ENCODE measurements around the gene MTMR12. TPM values are rescaled to one million over a fixed set of nuclear protein-coding genes. Genes with fewer than 3 reads are reported as not detected.

MTMR12 gene
- total and polyA plus RNA-seq, 2 donors (not counting 1 experiment from before 2014, with no cell fraction given) = 18.5 to 18.6 TPM

DNA sequence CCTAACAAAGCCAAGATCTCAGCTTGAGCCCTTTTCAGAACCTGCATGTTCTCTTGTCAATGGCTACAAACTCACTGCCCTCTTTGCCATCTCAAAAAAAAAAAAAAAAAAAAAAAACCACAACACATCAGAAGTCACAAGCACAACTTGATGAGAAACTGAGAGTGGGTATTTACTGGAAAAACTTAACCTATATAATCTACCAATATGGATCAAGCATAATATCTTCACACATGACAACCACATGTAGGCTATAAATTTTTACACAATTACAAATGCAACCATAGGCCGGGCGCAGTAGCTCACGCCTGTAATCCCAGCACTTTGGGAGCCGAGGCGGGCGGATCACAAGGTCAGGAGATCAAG, 9.0 kb downstream of the MTMR12 start:
- H3K36me3 ChIP-seq (ENCODE audit: control insufficient read depth, insufficient read depth, low read length) = no peaks in the 10 kb centered on the region
- no peak for TF ChIP-seq EZH2 (IDR thresholded peaks at IDR 0.05; ENCODE audit: low read length, missing control alignments)
- TF ChIP-seq, protein P1, sequence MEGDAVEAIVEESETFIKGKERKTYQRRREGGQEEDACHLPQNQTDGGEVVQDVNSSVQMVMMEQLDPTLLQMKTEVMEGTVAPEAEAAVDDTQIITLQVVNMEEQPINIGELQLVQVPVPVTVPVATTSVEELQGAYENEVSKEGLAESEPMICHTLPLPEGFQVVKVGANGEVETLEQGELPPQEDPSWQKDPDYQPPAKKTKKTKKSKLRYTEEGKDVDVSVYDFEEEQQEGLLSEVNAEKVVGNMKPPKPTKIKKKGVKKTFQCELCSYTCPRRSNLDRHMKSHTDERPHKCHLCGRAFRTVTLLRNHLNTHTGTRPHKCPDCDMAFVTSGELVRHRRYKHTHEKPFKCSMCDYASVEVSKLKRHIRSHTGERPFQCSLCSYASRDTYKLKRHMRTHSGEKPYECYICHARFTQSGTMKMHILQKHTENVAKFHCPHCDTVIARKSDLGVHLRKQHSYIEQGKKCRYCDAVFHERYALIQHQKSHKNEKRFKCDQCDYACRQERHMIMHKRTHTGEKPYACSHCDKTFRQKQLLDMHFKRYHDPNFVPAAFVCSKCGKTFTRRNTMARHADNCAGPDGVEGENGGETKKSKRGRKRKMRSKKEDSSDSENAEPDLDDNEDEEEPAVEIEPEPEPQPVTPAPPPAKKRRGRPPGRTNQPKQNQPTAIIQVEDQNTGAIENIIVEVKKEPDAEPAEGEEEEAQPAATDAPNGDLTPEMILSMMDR (conservative IDR thresholded peaks at IDR 0.05 in 1 of 2, IDR thresholded peaks at IDR 0.05 in 1 of 2; ENCODE audit: low read depth in 1 of 2, low read length in 2 of 2) = no peak
- H3K9me3 ChIP-seq (ENCODE audit: control insufficient read depth, insufficient read depth, low read depth, low read length) = no peaks in the 10 kb centered on the region
- H3K4me1 ChIP-seq (ENCODE audit: control insufficient read depth, extremely low read depth, insufficient read depth, low read length) = no peaks in the 10 kb centered on the region
- H3K4me3 ChIP-seq (replicated peaks in 1 of 4; ENCODE audit: control extremely low read depth in 1 of 4, insufficient read depth in 1 of 4, low read depth in 3 of 4, low read length in 4 of 4) = no peak overlapping the region
- H3K9ac ChIP-seq (ENCODE audit: insufficient read depth, low read length) = no peak overlapping the region
- no peak for DNase-seq (ENCODE audit: low read depth in 2 of 2)
- no peak overlapping the region for H2AFZ ChIP-seq (ENCODE audit: low read length)
- H3K27me3 ChIP-seq (ENCODE audit: control insufficient read depth, insufficient read depth, low read length) = no peaks in the 10 kb centered on the region
- H3K4me2 ChIP-seq (ENCODE audit: extremely low read depth, insufficient read depth, low read length) = no peak overlapping the region
- H3K27ac ChIP-seq (ENCODE audit: insufficient read depth, low read length) = no peak overlapping the region
- H4K20me1 ChIP-seq (ENCODE audit: control insufficient read depth, extremely low read depth, insufficient read depth, low read length) = no peaks in the 10 kb centered on the region
- H3K79me2 ChIP-seq (ENCODE audit: control insufficient read depth, insufficient read depth, low read length) = peaks cover 25% of the 10 kb centered on the region

DNA sequence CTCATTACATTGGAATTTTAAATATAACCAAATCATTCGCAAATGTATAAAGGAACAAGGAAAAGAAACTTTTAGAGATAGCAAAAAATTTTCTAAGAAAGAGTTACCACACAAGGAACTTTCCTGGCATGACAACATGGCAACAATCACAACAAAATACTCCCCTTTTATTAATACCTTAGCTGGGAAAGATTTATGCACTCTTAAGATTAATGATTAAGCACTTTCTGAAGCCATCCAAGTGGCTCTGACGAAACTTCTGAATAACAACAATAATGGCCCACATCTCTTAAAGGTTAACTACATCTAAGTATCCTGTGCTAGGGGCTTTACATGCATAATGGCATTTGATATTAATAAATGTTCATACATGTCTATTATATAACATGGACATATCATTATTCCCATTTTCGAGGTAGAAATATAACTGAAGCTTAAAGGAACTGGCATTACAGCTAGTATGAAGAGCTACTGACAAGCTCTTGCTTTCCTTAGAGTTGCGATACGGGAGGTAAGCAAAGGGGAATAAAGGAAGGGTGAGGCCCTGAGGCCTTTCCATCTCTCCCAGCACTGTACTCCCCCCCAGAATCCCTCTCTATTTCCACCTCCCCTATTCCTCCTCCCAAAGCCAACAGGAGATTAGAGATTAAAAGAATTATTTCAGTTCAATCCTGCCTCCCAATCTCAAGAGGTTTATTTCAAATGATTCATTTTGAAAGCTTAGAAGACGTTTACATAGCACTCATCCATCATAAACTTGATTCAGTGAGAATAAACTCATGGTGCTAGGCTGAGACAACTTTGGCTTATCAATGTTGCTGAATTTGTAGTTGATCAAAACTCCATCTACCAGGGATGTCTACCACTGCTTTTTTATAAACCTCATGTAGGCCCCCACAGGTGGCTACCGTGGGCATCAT, 9.6 kb downstream of the MTMR12 start:
- no peak overlapping the region for H3K9ac ChIP-seq (ENCODE audit: insufficient read depth, low read length)
- peak overlapping the region; percentile 26 for H3K4me2 ChIP-seq (ENCODE audit: extremely low read depth, insufficient read depth, low read length)
- no peak overlapping the region for H2AFZ ChIP-seq (ENCODE audit: low read length)
- H4K20me1 ChIP-seq (ENCODE audit: control insufficient read depth, extremely low read depth, insufficient read depth, low read length) = no peaks in the 10 kb centered on the region
- no peak for TF ChIP-seq EZH2 (IDR thresholded peaks at IDR 0.05; ENCODE audit: low read length, missing control alignments)
- TF ChIP-seq, protein P1 (conservative IDR thresholded peaks at IDR 0.05 in 1 of 2, IDR thresholded peaks at IDR 0.05 in 1 of 2; ENCODE audit: low read depth in 1 of 2, low read length in 2 of 2) = no peak
- no peak overlapping the region for H3K4me3 ChIP-seq (replicated peaks in 1 of 4; ENCODE audit: control extremely low read depth in 1 of 4, insufficient read depth in 1 of 4, low read depth in 3 of 4, low read length in 4 of 4)
- H3K79me2 ChIP-seq (ENCODE audit: control insufficient read depth, insufficient read depth, low read length) = peaks cover 23% of the 10 kb centered on the region
- H3K9me3 ChIP-seq (ENCODE audit: control insufficient read depth, insufficient read depth, low read depth, low read length) = no peaks in the 10 kb centered on the region
- H3K27me3 ChIP-seq (ENCODE audit: control insufficient read depth, insufficient read depth, low read length) = no peaks in the 10 kb centered on the region
- no peak overlapping the region for H3K27ac ChIP-seq (ENCODE audit: insufficient read depth, low read length)
- no peaks in the 10 kb centered on the region for H3K36me3 ChIP-seq (ENCODE audit: control insufficient read depth, insufficient read depth, low read length)
- no peak for DNase-seq (ENCODE audit: low read depth in 2 of 2)
- no peaks in the 10 kb centered on the region for H3K4me1 ChIP-seq (ENCODE audit: control insufficient read depth, extremely low read depth, insufficient read depth, low read length)

DNA sequence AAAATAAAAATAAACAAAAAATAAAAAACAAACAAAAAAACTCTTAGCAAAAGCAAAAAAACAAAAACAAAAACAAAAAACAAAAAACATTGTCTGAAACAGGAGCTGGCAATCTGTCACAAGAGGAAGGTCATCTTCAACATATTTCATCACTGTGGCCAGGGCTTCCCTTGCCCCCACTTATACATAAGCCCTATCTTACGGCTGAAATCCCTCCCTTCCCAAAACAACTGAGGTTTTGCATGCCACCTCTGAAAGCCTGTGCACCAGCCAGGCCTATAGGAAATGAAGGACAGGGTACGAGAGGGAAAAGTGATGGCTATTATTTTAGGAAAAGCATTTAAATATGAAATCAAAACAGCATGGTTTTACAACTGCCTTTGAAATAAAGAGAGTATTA, 10.8 kb downstream of the MTMR12 start:
- H3K27me3 ChIP-seq (ENCODE audit: control insufficient read depth, insufficient read depth, low read length) = no peaks in the 10 kb centered on the region
- TF ChIP-seq EZH2 (IDR thresholded peaks at IDR 0.05; ENCODE audit: low read length, missing control alignments) = no peak
- TF ChIP-seq, protein P1 (conservative IDR thresholded peaks at IDR 0.05 in 1 of 2, IDR thresholded peaks at IDR 0.05 in 1 of 2; ENCODE audit: low read depth in 1 of 2, low read length in 2 of 2) = no peak
- no peak overlapping the region for H3K4me3 ChIP-seq (replicated peaks in 1 of 4; ENCODE audit: control extremely low read depth in 1 of 4, insufficient read depth in 1 of 4, low read depth in 3 of 4, low read length in 4 of 4)
- no peaks in the 10 kb centered on the region for H3K9me3 ChIP-seq (ENCODE audit: control insufficient read depth, insufficient read depth, low read depth, low read length)
- no peaks in the 10 kb centered on the region for H3K36me3 ChIP-seq (ENCODE audit: control insufficient read depth, insufficient read depth, low read length)
- H4K20me1 ChIP-seq (ENCODE audit: control insufficient read depth, extremely low read depth, insufficient read depth, low read length) = no peaks in the 10 kb centered on the region
- no peaks in the 10 kb centered on the region for H3K4me1 ChIP-seq (ENCODE audit: control insufficient read depth, extremely low read depth, insufficient read depth, low read length)
- H3K79me2 ChIP-seq (ENCODE audit: control insufficient read depth, insufficient read depth, low read length) = peaks cover 20% of the 10 kb centered on the region
- DNase-seq (ENCODE audit: low read depth in 2 of 2) = no peak
- no peak overlapping the region for H3K4me2 ChIP-seq (ENCODE audit: extremely low read depth, insufficient read depth, low read length)
- no peak overlapping the region for H2AFZ ChIP-seq (ENCODE audit: low read length)
- no peak overlapping the region for H3K9ac ChIP-seq (ENCODE audit: insufficient read depth, low read length)
- H3K27ac ChIP-seq (ENCODE audit: insufficient read depth, low read length) = no peak overlapping the region

All from fibroblast of lung (primary cell).